Thyroid gland (tissue), 4 donors: ENCODE measurements around the gene ELOVL7. TPM values are rescaled to one million over a fixed set of nuclear protein-coding genes. Genes with fewer than 3 reads are reported as not detected.
"Not testable (repeated sequence)": the region's sequence is repeated elsewhere in the genome, so short reads cannot be mapped to it uniquely, and the experiment has no call there.

Source experiments
- DNase-seq, 2 donors: peaks; one replicate each; pipeline ENCODE4 v3.0.0-alpha.2; 2019
- H3K27ac ChIP-seq, 3 donors: fragments of 200-600 bp; sonication (generic); 1 replicate in 2 of 3; 2 replicates in 1 of 3; pipeline ENCODE4 v1.5.1; 2016 to 2019; ENCODE audit warnings: mild to moderate bottlenecking in 1 of 3, moderate library complexity in 1 of 3
- H3K27me3 ChIP-seq: fragments of 200-600 bp; sonication (generic); one replicate; pipeline ENCODE4 v1.5.1; 2019
- H3K36me3 ChIP-seq, 2 donors: fragments of 200-600 bp; sonication (generic); one replicate each; pipeline ENCODE4 v1.5.1; 2016 to 2019
- H3K4me1 ChIP-seq, 2 donors: fragments of 200-600 bp; sonication (generic); one replicate each; pipeline ENCODE4 v1.5.1; 2017 to 2019
- H3K4me3 ChIP-seq, 3 donors: fragments of 200-600 bp; sonication (generic); replicated peaks in 1 of 3; 1 replicate in 2 of 3; 2 replicates in 1 of 3; pipeline ENCODE4 v1.5.1; 2016; ENCODE audit warnings: mild to moderate bottlenecking in 1 of 3
- H3K9me3 ChIP-seq: fragments of 200-600 bp; sonication (generic); one replicate; pipeline ENCODE4 v1.5.1; 2017
- CTCF ChIP-seq, 6 experiments: fragments of 200-600 bp in 3 of 6; fragments of 450-650 bp in 3 of 6; sonication (generic) in 3 of 6; IDR thresholded peaks; one replicate each; pipeline ENCODE4 v1.5.1; 2016 to 2019; ENCODE audit warnings: antibody characterized with exemption in 6 of 6, mild to moderate bottlenecking in 2 of 6, inconsistent platforms in 1 of 6, moderate library complexity in 1 of 6
- POLR2A ChIP-seq, 2 donors: fragments of 450-650 bp; IDR thresholded peaks; one replicate each; pipeline ENCODE4 v1.6.1; 2017; ENCODE audit warnings: antibody characterized with exemption in 2 of 2, mild to moderate bottlenecking in 2 of 2, moderate library complexity in 1 of 2
- WGBS, 2 donors: methylation state at CpG; one replicate each; pipeline ENCODE4 v1.1.5; 2017; 5-methylcytosine and 5-hydroxymethylcytosine counted together
- intact Hi-C: fragments of 100-400 bp; cut with DNase I; formaldehyde crosslinking; loops from one replicate; pipeline ENCODE4 v1.15.1; 2023
- total RNA-seq, 4 donors: library from RNA; depleted of rRNA; stranded (reverse); fragments of >200 nt; gene quantifications; one replicate each; pipeline ENCODE4 v1.2.3, GENCODE V29; 2016

Gene ELOVL7
- total RNA-seq, 4 donors from 2014 or later: 15.2 to 52.2 (median 22.7) TPM

GRCh38 chr5:60826653-60827052, 17.4 kb downstream of the ELOVL7 start:
- H3K4me3 ChIP-seq: no peak overlapping the region
- H3K36me3 ChIP-seq: no peaks in the 10 kb centered on the region
- no peaks in the 10 kb centered on the region for H3K27me3 ChIP-seq
- no peak for DNase-seq
- no peaks in the 10 kb centered on the region for H3K4me1 ChIP-seq
- intact Hi-C loops: no loop called here
- no peak overlapping the region for H3K27ac ChIP-seq
- H3K9me3 ChIP-seq: no peaks in the 10 kb centered on the region
- no peak for TF ChIP-seq CTCF (IDR thresholded peaks at IDR 0.05)
- TF ChIP-seq POLR2A (IDR thresholded peaks at IDR 0.05): no peak

GRCh38 chr5:60823574-60823973, 20.5 kb downstream of the ELOVL7 start:
- Histone ChIP-seq H3K9me3 (no peaks in the 10 kb centered on the region), H3K4me1 (no peaks in the 10 kb centered on the region), H3K4me3 (no peak overlapping the region), H3K27me3 (no peaks in the 10 kb centered on the region), H3K27ac (no peak overlapping the region), H3K36me3 (no peaks in the 10 kb centered on the region)
- intact Hi-C loops: no loop called here
- no peak for DNase-seq
- WGBS, 2 donors: 82 to 91% methylated on average over 1 of the region's 1 CpG
- TF ChIP-seq CTCF (IDR thresholded peaks at IDR 0.05): no peak
- TF ChIP-seq POLR2A (IDR thresholded peaks at IDR 0.05): no peak

GRCh38 chr5:60822285-60822556, 21.8 kb downstream of the ELOVL7 start:
- no peaks in the 10 kb centered on the region for H3K27me3 ChIP-seq
- H3K4me1 ChIP-seq: no peaks in the 10 kb centered on the region
- H3K9me3 ChIP-seq: no peaks in the 10 kb centered on the region
- 92 to 97% methylated on average over 2 of the region's 2 CpGs for WGBS, 2 donors
- TF ChIP-seq CTCF (IDR thresholded peaks at IDR 0.05) (no peak), POLR2A (IDR thresholded peaks at IDR 0.05) (no peak)
- no peak overlapping the region for H3K27ac ChIP-seq
- no peak for DNase-seq
- intact Hi-C loops: no loop called here
- no peaks in the 10 kb centered on the region for H3K36me3 ChIP-seq
- no peak overlapping the region for H3K4me3 ChIP-seq

- Histone ChIP-seq H3K9me3 (no peaks in the 10 kb centered on the region), H3K4me1 (no peaks in the 10 kb centered on the region), H3K36me3 (no peaks in the 10 kb centered on the region), H3K4me3 (no peak overlapping the region), H3K27ac (no peak overlapping the region), H3K27me3 (no peaks in the 10 kb centered on the region)
- TF ChIP-seq CTCF (IDR thresholded peaks at IDR 0.05): no peak
- TF ChIP-seq POLR2A (IDR thresholded peaks at IDR 0.05): no peak
- DNase-seq: no peak
- intact Hi-C loops: no loop called here
- WGBS, 2 donors: 94 to 96% methylated on average over 4 of the region's 4 CpGs
These were observed 22.4 kb downstream of the ELOVL7 start for GRCh38 chr5:60821488-60822284.

GRCh38 chr5:60820593-60821487, 23.2 kb downstream of the ELOVL7 start:
- H3K27ac ChIP-seq: no peak overlapping the region
- H3K27me3 ChIP-seq: no peaks in the 10 kb centered on the region
- no peak overlapping the region for H3K4me3 ChIP-seq
- no peaks in the 10 kb centered on the region for H3K9me3 ChIP-seq
- H3K36me3 ChIP-seq: no peaks in the 10 kb centered on the region
- no peaks in the 10 kb centered on the region for H3K4me1 ChIP-seq
- no peak for DNase-seq
- intact Hi-C loops: no loop called here
- TF ChIP-seq CTCF (IDR thresholded peaks at IDR 0.05): no peak
- no peak for TF ChIP-seq POLR2A (IDR thresholded peaks at IDR 0.05)
- 84 to 85% methylated on average over 9 of the region's 9 CpGs for WGBS, 2 donors

- H3K4me3 ChIP-seq, DNase-seq, intact Hi-C loops, H3K9me3 ChIP-seq, H3K36me3 ChIP-seq, H3K4me1 ChIP-seq, H3K27me3 ChIP-seq, H3K27ac ChIP-seq: not testable (repeated sequence)
- 93 to 96% methylated on average over 5 of the region's 5 CpGs for WGBS, 2 donors
These were observed 27.9 kb downstream of the ELOVL7 start for GRCh38 chr5:60816138-60816537.
